ENCODE results near the gene M1AP. TPM values are rescaled to one million over a fixed set of nuclear protein-coding genes. Genes with fewer than 3 reads are reported as not detected.

M1AP gene, protein sequence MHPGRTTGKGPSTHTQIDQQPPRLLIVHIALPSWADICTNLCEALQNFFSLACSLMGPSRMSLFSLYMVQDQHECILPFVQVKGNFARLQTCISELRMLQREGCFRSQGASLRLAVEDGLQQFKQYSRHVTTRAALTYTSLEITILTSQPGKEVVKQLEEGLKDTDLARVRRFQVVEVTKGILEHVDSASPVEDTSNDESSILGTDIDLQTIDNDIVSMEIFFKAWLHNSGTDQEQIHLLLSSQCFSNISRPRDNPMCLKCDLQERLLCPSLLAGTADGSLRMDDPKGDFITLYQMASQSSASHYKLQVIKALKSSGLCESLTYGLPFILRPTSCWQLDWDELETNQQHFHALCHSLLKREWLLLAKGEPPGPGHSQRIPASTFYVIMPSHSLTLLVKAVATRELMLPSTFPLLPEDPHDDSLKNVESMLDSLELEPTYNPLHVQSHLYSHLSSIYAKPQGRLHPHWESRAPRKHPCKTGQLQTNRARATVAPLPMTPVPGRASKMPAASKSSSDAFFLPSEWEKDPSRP
- not detected in 2 replicates for total RNA-seq
- not detected in 2 replicates for polyA plus RNA-seq

DNA sequence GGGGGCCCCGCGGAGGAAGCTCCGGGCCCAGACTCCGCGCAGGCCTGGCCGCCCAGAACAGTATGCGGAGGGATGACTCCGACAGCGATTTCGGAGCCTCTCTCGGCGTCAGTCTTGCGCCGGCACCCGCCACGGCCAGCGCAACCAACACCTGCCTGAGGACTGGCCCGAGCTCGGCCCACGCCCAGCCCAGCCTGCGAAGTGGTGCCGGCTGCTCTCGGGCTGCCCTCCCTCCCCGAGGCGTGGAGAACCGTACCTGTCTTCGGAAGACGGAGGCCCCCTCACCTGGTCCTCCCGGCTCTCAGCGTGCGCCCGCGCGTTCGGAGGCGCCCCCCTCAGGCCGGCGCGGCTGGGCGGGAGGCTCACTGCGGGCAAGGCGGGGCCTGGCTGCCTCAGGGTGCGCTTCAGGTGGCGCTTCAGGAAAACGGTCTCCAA, at the start of gene M1AP:
TSS of gene M1AP (minus strand) at position 322 of the 435 bp plus-strand sequence. CDS start 8,055 bp downstream, outside the sequence.
- Histone ChIP-seq H3K4me1 (ENCODE audit: low read depth) (no peaks in the 10 kb centered on the region), H3K36me3 (no peaks in the 10 kb centered on the region), H3K27ac (no peak within 1 kb of the TSS), H3K9me3 (ENCODE audit: low read depth) (no peaks in the 10 kb centered on the region), H3K27me3 (peaks cover 15% of the 10 kb centered on the region), H3K4me3 (no peak within 1 kb of the TSS)
- peak; percentile 38 for TF ChIP-seq CTCF (IDR thresholded peaks at IDR 0.05; ENCODE audit: low read depth, low read length)
- no peak for DNase-seq (ENCODE audit: low read depth in 1 of 2, low spot score in 1 of 2)

DNA sequence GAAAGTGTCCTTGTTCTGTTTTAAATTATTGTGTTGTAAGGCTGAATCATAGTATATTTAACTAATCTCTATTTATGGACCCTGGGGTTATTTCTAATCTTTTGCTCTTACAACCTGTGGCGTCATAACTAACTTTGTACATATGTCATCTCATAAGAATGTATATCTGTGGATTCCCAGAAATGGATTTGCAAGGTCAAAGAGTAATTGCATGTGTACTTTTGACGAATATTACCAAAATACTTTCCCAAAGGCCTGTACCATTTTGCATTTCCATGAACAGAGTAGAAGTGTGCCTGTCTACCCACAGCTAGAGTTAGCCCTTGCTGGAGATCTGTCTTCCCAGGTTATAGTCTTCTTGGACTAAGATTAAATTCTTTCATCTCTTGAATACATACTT, 48.7 kb upstream of the M1AP start:
- no peak overlapping the region for H3K27ac ChIP-seq
- H3K4me1 ChIP-seq (ENCODE audit: low read depth) = peaks cover 7% of the 10 kb centered on the region
- DNase-seq (ENCODE audit: low read depth in 1 of 2, low spot score in 1 of 2) = peak in 1 of 2 donors; percentile 81
- no peak overlapping the region for H3K4me3 ChIP-seq
- H3K9me3 ChIP-seq (ENCODE audit: low read depth) = no peaks in the 10 kb centered on the region
- H3K27me3 ChIP-seq = peaks cover 8% of the 10 kb centered on the region
- no peaks in the 10 kb centered on the region for H3K36me3 ChIP-seq
- TF ChIP-seq CTCF (IDR thresholded peaks at IDR 0.05; ENCODE audit: low read depth, low read length) = no peak

DNA sequence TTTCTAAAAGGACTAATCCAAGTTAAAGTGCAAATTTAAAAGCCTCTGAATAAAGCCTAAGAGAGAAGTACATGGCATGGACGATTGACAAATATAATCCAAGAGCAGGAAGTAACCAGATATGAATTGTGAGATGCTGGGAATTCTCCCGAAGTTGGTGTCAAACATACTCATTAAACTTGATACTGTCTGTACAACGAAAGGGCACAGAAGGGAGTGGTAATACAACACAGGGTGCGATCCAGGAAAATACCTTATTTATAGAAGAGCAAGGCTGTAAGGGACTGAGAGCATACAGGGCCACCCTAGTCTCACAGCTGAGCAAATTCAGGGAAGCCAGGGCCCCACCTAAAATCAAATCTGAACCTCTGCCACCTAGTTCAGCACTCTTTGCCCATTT, 47.5 kb upstream of the M1AP start:
- no peak for DNase-seq (ENCODE audit: low read depth in 1 of 2, low spot score in 1 of 2)

GRCh38 chr2:74694281-74694680, 46.2 kb upstream of the M1AP start:
- Histone ChIP-seq H3K36me3 (no peaks in the 10 kb centered on the region), H3K4me3 (no peak overlapping the region), H3K9me3 (ENCODE audit: low read depth) (no peaks in the 10 kb centered on the region), H3K27ac (no peak overlapping the region), H3K27me3 (peaks cover 8% of the 10 kb centered on the region), H3K4me1 (ENCODE audit: low read depth) (peaks cover 7% of the 10 kb centered on the region)
- TF ChIP-seq CTCF (IDR thresholded peaks at IDR 0.05; ENCODE audit: low read depth, low read length) = no peak
- DNase-seq (ENCODE audit: low read depth in 1 of 2, low spot score in 1 of 2) = no peak

More for the DNA sequence above, 47.5 kb upstream of the M1AP start:
- peaks cover 7% of the 10 kb centered on the region for H3K4me1 ChIP-seq (ENCODE audit: low read depth)
- no peaks in the 10 kb centered on the region for H3K9me3 ChIP-seq (ENCODE audit: low read depth)
- H3K4me3 ChIP-seq = no peak overlapping the region
- H3K27me3 ChIP-seq = peaks cover 8% of the 10 kb centered on the region
- H3K36me3 ChIP-seq = no peaks in the 10 kb centered on the region
- no peak overlapping the region for H3K27ac ChIP-seq
- TF ChIP-seq CTCF (IDR thresholded peaks at IDR 0.05; ENCODE audit: low read depth, low read length) = no peak

DNA sequence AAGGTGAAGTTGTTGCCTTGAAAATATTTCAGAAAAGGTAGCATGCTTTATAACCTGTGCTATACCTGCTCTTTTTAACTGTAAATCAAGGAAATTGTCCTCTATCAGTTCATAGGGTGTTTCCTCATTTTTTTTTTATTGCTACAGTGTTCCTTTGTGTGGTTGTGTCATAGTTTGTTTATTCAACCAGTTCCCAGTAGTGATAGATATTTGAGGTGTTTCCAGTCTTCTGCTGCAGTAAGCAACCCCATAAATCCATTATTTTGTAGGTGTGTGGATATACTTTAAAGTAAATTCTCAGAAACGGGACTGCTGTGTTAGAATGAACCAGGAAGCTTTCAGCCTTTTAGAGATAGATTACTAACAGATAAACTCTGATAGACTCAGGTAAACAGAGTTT, 45.5 kb upstream of the M1AP start:
- no peak overlapping the region for H3K27ac ChIP-seq
- TF ChIP-seq CTCF (IDR thresholded peaks at IDR 0.05; ENCODE audit: low read depth, low read length) = no peak
- H3K4me1 ChIP-seq (ENCODE audit: low read depth) = peaks cover 7% of the 10 kb centered on the region
- no peaks in the 10 kb centered on the region for H3K36me3 ChIP-seq
- no peak for DNase-seq (ENCODE audit: low read depth in 1 of 2, low spot score in 1 of 2)
- no peaks in the 10 kb centered on the region for H3K9me3 ChIP-seq (ENCODE audit: low read depth)
- H3K4me3 ChIP-seq = no peak overlapping the region
- H3K27me3 ChIP-seq = peaks cover 8% of the 10 kb centered on the region
